UCSD-AML1 (cell line): ENCODE results near the gene CISD1.
"Not testable (repeated sequence)": the region's sequence is repeated elsewhere in the genome, so short reads cannot be mapped to it uniquely, and the experiment has no call there.

Source experiments
- DNase-seq: peaks from one replicate; lab custom pipeline; 2025; ENCODE audit not compliant: unreplicated experiment; lab: John Stamatoyannopoulos, UW

CISD1 gene

DNA sequence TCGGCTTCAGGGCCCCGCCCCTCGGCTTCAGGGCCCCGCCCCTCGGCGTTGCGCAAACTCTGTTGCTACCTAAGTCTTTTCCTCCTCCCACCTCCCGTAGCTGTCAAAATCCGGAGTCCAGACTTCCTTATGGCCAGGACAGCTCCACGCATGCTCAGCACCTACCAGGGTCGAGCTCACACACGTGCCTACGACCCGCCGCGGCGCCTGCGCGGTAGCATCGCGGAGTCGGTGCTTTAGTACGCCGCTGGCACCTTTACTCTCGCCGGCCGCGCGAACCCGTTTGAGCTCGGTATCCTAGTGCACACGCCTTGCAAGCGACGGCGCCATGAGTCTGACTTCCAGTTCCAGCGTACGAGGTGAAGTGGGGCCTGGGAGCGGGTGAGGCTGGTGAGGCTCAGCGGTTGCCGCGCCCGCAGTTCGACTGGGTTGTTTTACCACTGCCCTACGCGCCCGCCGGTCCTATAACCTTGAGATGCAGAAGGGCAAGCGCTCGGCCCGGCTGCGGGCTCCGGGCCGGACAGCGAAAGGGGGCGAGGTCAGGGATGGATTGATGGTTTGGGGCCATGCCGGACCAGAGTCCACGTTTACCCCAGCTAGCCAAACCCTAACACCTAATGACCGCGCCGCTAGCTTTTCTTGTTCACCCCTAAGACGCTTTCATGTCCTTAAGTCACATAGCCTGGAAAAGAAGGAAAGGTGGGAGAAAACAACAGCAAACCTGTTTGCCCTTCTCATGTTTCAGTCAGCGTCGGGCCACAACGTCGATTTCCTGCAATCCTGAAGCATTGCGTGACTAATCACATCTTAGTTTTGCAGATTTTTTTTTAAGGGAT lies at the start of gene CISD1:
CISD1 (plus strand) TSS at position 217 of the 836 bp plus-strand sequence; CDS start at position 329, 112 bp downstream.
- peak; percentile 97 for DNase-seq

GRCh38 chr10:58219875-58220274 lies 49.1 kb upstream of the CISD1 start:
- no peak for DNase-seq

DNA sequence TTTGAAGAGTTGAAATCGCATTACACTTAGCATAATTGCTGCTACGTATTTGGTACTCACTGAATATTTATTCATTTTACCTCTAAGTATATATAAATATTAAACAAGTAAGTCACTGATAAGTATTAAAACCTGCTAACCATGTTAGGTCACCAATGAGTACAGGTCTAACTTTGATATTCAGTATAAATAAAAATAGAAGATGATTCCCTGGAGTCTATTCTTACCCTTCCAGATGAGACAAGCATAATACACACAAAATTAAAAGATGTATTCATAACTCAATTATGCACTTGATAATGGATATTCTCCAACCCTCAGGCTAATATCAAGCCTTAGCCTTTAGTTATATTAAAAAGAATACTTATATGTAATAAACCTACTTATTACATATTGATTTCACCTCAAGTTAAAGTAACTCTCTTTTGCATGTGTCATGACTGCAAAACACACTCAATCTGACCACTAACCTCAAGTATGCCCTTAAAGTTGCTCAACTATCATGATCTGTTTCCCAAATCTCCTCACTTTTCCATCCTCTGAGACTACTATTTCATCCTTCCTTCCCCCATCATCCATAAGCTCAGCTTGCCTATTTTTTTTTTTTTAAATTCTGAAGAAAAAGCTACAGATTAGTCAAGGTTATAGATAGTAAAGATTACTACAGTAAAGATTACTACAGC lies 48.1 kb upstream of the CISD1 start:
- no peak for DNase-seq

- no peak for DNase-seq
These were observed 43.3 kb upstream of the CISD1 start for GRCh38 chr10:58225654-58226053.

DNA sequence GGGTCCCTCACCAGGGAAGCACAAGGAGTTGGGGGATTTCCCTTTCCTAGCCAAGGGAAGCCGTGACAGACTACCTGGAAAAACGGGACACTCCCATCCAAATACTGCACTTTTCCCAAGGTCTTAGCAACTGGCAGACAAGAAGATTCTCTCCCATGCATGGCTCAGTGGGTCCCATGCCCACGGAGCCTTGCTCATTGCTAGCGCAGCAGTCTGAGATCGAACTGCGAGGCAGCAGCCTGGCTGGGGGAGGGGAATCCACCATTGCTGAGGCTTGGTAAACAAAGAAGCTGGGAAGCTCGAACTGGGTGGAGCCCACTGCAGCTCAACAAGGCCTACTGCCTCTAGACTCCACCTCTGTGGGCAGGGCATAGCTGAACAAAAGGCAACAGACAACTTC lies 39.1 kb upstream of the CISD1 start:
- DNase-seq = not testable (repeated sequence)

GRCh38 chr10:58237014-58237834 lies 31.7 kb upstream of the CISD1 start:
- no peak for DNase-seq

DNA sequence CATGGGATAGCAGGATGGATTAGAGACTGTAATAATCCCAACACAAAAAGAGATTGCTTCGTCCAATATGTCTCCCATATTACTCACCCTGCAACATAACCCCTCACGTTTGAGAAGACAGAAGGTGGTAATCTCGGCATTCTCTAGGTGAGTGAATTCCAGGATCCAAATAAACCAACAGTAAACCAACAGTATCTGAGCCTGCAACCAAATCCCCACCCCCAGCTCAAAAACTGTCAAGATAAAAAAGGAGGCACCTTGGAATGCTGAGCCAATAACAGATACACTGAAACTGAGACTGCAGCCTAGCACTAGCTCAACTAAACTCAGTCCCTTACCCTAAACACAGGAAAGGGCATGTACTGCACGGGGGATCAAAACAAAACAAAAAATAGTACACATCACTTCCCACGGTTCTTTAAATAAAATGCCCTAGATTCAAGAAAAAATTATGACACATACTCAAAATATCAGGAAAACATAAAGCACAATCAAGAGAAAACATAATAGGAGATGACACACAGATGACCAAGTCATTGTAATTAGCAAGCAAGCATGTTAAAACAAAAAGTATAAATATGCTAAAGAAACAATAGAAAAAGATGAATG lies 29.3 kb upstream of the CISD1 start:
- no peak for DNase-seq

GRCh38 chr10:58240531-58240930 lies 28.4 kb upstream of the CISD1 start:
- DNase-seq = no peak

- no peak for DNase-seq
These were observed 27.6 kb upstream of the CISD1 start for GRCh38 chr10:58241346-58241745.

- no peak for DNase-seq
These were observed 25.7 kb upstream of the CISD1 start for GRCh38 chr10:58243269-58243668.

- not testable (repeated sequence) for DNase-seq
These were observed 25.2 kb upstream of the CISD1 start for GRCh38 chr10:58243801-58244200.

- DNase-seq = not testable (repeated sequence)
These were observed 24.7 kb upstream of the CISD1 start for GRCh38 chr10:58244242-58244641.

DNA sequence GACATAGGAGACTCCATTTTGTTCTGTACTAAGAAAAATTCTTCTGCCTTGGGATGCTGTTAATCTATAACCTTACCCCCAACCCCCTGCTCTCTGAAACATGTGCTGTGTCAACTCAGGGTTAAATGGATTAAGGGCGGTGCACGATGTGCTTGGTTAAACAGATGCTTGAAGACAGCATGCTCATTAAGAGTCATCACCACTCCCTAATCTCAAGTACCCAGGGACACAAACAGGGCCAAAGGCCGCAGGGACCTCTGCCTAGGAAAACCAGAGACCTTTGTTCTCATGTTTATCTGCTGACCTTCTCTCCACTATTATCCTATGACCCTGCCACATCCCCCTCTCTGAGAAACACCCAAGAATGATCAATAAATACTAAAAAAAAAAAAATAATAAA lies 24.3 kb upstream of the CISD1 start:
- DNase-seq = not testable (repeated sequence)

DNA sequence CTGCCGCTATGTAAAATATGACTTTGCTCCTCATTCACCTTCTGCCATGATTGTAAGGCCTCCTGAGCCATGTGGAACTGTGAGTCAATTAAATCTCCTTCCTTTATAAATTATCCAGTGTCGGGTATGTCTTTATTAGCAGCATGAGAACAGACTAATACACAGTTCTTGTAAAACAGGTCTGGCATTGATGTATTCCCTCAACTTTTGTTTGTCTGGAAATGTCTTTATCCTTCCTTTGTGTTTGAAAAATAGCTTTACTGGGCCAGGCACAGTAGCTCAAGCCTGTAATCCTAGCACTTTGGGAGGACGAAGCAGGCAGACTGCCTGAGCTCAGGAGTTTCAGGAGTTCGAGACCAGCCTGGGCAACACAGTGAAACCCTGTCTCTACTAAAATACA lies 15.8 kb upstream of the CISD1 start:
- no peak for DNase-seq

GRCh38 chr10:58254644-58255043 lies 14.3 kb upstream of the CISD1 start:
- no peak for DNase-seq

DNA sequence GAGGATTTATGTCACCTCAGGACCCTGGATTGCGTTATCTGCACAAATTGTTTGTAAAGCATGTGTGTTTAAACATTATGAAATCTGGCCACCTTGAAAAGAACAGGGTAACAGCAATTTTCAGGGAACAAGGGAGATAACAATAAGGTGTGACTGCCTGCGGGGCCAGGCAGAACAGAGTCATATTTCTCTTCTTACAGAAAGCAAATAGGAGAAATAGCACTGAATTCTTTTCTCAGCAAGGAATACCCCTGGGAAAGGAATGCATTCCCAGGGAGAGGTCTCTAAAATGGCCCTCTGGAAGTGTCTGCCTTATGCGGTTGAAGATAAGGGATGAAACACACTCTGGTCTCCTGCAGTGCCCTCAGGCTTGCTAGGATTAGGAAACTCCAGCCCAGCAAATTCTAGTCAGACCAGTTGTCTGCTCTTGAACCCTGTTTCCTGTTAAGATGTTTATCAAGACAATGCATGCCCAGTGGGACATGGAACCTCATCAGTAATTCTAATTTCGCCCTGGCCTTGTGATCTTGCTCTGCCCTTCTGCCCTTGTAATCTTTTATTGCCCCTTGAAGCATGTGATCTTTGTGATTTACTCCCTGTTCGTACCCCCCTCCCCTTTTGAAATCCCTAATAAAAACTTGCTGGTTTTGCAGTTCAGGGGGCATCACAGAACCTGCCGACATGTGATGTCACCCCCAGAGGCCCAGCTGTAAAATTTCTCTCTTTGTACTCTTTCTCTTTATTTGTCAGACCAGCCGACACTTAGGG lies 12.8 kb upstream of the CISD1 start:
- not testable (repeated sequence) for DNase-seq

- DNase-seq = no peak
These were observed 9.8 kb upstream of the CISD1 start for GRCh38 chr10:58258977-58259692.

GRCh38 chr10:58260334-58260733 lies 8.6 kb upstream of the CISD1 start:
- no peak for DNase-seq

DNA sequence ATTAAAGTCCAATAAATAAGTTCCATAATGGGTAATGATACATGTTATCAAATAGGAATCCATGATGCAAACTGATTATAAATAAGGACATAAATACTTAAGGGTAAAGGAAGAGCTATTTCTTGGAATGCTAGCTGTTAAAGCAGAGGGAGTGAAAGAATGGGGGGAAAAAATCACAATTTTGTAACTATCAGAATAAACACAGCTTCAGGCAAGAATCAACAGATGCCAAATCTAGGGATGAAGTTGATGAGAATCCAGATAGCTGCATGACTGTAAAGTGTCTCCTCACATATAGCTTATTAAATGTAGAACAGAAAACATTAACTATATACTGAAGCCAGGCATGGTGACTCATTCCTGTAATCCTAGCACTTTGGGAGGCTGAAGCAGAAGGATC lies 6.2 kb upstream of the CISD1 start:
- DNase-seq = no peak

- DNase-seq = no peak
These were observed 4.2 kb upstream of the CISD1 start for GRCh38 chr10:58264780-58265179.
